ENCODE measurements around the gene HACD2. TPM values are rescaled to one million over a fixed set of nuclear protein-coding genes. Genes with fewer than 3 reads are reported as not detected.

HACD2 gene
- total and polyA plus RNA-seq, 9 of the 15 experiments (the other 6 are each of a cell fraction or from before 2014, with no cell fraction given), result 1.3 to 10.5 (median 3.8) TPM

DNA sequence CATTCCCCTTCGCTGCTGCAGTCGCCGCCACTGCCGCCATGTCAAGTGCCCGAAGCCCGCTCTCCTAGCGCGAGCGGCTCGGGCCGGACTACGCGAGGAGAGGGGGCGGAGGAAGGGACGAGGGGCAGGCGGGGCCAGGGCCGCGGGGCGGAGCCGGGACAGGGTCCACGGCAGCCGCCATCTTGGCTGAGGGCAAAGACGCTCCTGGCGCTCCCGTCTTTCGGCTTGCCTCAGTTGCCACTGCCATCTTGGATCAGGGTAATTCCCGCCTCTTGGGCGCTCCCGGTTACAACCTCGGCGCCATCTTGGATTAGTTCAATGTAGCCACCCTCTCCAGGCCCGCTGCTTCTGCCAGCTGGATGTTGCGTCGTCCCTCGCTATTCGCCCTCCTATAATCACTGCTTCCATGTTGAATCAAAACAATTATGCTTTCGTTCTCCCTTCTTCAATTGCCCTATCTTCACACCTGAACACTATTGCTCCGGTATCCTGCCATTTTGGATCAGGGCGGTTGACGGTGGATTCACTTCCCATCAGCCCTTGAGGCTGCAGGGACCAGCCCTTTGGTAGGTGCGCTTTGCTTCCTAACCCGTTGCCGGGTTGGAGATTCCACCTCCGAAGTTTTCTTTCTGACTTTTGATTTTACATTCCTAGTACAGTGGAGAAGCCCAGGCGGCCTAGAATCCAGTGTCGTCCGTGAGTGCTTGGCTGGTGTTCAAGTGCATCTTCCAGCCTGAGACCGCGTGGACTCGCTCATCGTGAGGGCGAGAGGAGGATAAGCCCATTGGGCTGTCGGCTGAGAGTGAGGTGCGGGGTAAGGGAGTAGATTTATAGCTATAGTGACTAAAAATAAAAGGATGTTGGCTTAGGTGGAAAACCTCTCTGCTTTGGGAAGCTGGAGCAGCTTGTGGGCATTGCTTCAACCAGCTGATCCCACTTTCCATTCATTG lies at the start of gene HACD2 (continued):
- TF ChIP-seq HDAC6 (IDR thresholded peaks at IDR 0.05; ENCODE audit: low read depth, low read length), result no peak
- TF ChIP-seq ZSCAN32 (CRISPR knock-in tag; IDR thresholded peaks at IDR 0.05), result no peak
- TF ChIP-seq RFX7 (CRISPR knock-in tag; IDR thresholded peaks at IDR 0.05), result no peak
- TF ChIP-seq, protein P1, sequence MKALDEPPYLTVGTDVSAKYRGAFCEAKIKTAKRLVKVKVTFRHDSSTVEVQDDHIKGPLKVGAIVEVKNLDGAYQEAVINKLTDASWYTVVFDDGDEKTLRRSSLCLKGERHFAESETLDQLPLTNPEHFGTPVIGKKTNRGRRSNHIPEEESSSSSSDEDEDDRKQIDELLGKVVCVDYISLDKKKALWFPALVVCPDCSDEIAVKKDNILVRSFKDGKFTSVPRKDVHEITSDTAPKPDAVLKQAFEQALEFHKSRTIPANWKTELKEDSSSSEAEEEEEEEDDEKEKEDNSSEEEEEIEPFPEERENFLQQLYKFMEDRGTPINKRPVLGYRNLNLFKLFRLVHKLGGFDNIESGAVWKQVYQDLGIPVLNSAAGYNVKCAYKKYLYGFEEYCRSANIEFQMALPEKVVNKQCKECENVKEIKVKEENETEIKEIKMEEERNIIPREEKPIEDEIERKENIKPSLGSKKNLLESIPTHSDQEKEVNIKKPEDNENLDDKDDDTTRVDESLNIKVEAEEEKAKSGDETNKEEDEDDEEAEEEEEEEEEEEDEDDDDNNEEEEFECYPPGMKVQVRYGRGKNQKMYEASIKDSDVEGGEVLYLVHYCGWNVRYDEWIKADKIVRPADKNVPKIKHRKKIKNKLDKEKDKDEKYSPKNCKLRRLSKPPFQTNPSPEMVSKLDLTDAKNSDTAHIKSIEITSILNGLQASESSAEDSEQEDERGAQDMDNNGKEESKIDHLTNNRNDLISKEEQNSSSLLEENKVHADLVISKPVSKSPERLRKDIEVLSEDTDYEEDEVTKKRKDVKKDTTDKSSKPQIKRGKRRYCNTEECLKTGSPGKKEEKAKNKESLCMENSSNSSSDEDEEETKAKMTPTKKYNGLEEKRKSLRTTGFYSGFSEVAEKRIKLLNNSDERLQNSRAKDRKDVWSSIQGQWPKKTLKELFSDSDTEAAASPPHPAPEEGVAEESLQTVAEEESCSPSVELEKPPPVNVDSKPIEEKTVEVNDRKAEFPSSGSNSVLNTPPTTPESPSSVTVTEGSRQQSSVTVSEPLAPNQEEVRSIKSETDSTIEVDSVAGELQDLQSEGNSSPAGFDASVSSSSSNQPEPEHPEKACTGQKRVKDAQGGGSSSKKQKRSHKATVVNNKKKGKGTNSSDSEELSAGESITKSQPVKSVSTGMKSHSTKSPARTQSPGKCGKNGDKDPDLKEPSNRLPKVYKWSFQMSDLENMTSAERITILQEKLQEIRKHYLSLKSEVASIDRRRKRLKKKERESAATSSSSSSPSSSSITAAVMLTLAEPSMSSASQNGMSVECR (CRISPR knock-in tag; IDR thresholded peaks at IDR 0.05), result no peak; the same call in 1 of the 2 replicates
- TF ChIP-seq, protein P2, sequence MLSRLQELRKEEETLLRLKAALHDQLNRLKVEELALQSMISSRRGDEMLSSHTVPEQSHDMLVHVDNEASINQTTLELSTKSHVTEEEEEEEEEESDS (CRISPR knock-in tag; IDR thresholded peaks at IDR 0.05), result no peak
- TF ChIP-seq ZNF830 (CRISPR knock-in tag; IDR thresholded peaks at IDR 0.05), result no peak
- TF ChIP-seq KDM5B (IDR thresholded peaks at IDR 0.05; ENCODE audit: insufficient replicate concordance, low read depth, low read length), result peak; percentile 65
- peak; percentile 60 for TF ChIP-seq MEIS2 (IDR thresholded peaks at IDR 0.05; ENCODE audit: partially characterized antibody)
- TF ChIP-seq RBM34 (IDR thresholded peaks at IDR 0.05; ENCODE audit: borderline replicate concordance, insufficient read depth, low read length), result no peak
- TF ChIP-seq MXI1 (IDR thresholded peaks at IDR 0.05; ENCODE audit: low read depth, low read length), result no peak
- TF ChIP-seq, protein P3, sequence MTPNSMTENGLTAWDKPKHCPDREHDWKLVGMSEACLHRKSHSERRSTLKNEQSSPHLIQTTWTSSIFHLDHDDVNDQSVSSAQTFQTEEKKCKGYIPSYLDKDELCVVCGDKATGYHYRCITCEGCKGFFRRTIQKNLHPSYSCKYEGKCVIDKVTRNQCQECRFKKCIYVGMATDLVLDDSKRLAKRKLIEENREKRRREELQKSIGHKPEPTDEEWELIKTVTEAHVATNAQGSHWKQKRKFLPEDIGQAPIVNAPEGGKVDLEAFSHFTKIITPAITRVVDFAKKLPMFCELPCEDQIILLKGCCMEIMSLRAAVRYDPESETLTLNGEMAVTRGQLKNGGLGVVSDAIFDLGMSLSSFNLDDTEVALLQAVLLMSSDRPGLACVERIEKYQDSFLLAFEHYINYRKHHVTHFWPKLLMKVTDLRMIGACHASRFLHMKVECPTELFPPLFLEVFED (CRISPR knock-in tag; conservative IDR thresholded peaks at IDR 0.05), result 0 out of 2 replicates have a peak, but pooled peaks have one; percentile 17
- no peak for TF ChIP-seq ZNF140 (CRISPR knock-in tag; IDR thresholded peaks at IDR 0.05)
- TF ChIP-seq, protein P4, sequence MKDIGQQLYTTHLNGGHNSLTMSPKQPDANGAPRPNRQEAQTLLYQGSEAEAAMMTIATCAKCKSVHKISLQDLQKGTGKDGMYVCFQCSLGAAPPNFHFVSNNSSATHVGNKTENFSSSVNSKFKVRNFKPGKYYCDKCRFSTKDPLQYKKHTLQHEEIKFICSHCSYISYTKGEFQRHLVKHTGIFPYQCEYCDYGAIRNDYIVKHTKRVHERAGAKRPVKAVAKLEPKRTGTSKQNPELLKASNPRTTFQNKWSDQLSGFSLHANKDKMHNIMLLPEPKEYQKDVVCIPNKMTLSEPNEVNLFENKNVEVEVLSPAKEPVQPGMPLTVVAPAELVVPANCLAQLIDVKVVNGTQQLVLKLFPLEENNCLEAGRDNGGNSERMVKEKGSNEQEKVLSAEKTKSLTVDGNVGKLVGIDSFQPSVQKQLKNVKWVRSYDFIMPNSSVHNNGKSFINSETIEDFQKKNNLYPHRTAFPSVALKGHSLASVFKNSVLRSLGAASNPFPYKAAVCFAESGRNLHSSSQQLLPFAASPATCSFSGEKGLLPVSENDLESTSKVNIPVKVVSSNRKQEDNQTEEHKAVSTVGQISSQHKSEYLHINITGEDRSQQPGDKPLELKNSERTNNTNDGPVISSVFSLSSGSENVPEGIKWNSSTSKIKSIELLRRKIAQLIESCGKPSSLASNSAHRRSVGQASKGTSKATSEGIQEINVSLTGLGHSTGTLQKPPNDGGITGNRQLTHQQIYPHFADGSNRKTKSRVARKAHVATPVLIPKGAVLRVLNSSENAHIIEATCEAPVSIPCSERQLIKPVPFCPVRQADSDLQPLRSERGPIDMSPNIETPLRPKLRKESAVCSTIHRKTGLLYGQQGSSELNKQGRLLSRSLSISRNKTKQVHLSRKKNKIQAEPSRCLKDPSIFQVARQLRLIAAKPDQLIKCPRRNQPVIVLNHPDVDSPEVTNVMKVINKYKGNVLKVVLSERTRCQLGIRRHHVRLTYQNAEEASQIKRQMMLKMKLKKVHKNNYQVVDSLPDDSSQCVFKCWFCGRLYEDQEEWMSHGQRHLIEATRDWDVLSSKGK (CRISPR knock-in tag; IDR thresholded peaks at IDR 0.05), result no peak
- peak; percentile 24; the same call in 1 of the 2 replicates for TF ChIP-seq E2F3 (CRISPR knock-in tag; IDR thresholded peaks at IDR 0.05)
- peak in 1 of 2 experiments; percentile 33; a peak in 1 of 4 replicates for TF ChIP-seq HDAC1 (IDR thresholded peaks at IDR 0.05)
- TF ChIP-seq TRIM28 (IDR thresholded peaks at IDR 0.05), result peak; percentile 42; the same call in 1 of the 2 replicates
